ENCODE measurements around the gene ATP6AP1.

DNA sequence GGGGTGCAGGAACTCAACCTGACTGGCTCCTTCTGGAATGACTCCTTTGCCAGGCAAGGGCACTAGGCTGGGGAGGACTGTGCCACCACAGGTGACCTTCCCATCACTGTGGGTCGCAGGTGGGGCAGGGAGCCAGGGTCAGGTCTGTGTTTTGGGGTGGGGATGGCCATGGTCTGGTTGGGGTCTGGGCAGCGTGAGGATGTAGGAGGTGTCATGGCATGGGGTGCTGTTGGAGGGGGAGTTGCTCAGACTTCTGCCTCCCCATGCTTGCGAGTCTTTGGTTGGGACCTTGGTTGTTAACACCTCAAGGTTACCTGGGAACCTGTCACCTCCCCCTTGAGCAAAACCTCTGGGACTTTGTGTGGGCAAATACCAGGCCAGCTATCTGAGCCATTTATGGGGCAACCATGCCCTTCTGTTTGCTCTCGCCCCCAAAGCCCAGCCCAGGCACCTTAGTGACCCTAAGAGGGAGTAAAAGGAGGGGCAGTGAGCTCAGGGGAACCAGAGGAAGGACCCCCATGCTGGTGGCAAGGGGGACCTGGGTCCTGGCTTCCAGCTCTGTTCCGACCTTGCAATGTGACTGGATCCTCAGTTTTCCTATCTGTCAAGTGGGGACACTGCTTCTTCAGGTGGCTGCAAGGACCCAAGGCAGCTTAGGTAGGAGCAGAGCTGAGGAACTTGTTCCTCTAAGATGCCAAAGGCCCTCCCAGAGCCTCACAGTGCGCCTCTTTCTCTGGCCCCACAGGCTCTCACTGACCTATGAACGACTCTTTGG is 6.1 kb downstream of the ATP6AP1 start:
- no peak for TF ChIP-seq POLR2A (IDR thresholded peaks at IDR 0.05)
- TF ChIP-seq, protein P1, sequence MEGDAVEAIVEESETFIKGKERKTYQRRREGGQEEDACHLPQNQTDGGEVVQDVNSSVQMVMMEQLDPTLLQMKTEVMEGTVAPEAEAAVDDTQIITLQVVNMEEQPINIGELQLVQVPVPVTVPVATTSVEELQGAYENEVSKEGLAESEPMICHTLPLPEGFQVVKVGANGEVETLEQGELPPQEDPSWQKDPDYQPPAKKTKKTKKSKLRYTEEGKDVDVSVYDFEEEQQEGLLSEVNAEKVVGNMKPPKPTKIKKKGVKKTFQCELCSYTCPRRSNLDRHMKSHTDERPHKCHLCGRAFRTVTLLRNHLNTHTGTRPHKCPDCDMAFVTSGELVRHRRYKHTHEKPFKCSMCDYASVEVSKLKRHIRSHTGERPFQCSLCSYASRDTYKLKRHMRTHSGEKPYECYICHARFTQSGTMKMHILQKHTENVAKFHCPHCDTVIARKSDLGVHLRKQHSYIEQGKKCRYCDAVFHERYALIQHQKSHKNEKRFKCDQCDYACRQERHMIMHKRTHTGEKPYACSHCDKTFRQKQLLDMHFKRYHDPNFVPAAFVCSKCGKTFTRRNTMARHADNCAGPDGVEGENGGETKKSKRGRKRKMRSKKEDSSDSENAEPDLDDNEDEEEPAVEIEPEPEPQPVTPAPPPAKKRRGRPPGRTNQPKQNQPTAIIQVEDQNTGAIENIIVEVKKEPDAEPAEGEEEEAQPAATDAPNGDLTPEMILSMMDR (IDR thresholded peaks at IDR 0.05), result no peak
- no peak for TF ChIP-seq POLR2AphosphoS5 (IDR thresholded peaks at IDR 0.05; ENCODE audit: insufficient read depth in 1 of 2, low read depth in 1 of 2)
